ENCODE measurements around the gene TRAT1.
A peak's percentile ranks its signal among the peaks of the same experiment; 100 is the strongest.

Gene TRAT1

DNA sequence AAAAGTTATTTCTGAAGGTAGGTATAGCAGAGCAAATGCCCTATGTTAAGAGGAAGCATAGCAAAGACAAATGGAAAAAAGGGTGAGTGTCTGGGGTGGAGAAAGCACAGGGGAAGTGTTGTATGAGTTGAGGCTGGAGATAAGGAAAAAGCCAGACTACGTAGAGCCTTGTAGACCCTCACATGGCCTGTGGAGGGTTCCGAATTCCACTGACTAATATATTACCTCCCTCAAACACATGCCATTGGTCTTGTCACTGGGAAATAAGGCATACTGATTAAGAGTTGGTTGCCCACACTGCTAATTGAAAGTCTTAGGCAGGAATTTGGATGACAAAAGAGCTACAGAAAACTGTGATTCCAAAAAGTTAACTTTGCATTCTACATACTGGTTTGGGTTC lies 65.2 kb downstream of the TRAT1 start:
- Histone ChIP-seq H2AFZ (ENCODE audit: low read depth, low read length) (no peak overlapping the region), H3K36me3 (ENCODE audit: insufficient read depth, low read length) (no peaks in the 10 kb centered on the region), H3K4me1 (ENCODE audit: insufficient read depth, low read length) (peaks cover 7% of the 10 kb centered on the region), H3K27me3 (ENCODE audit: insufficient read depth, low read length, poor library complexity) (no peaks in the 10 kb centered on the region), H3K4me3 (ENCODE audit: low read depth in 1 of 2, low read length in 2 of 2) (no peak overlapping the region), H4K20me1 (ENCODE audit: insufficient read depth, low read length) (no peaks in the 10 kb centered on the region), H3K9me3 (ENCODE audit: insufficient read depth, low read length, severe bottlenecking) (no peaks in the 10 kb centered on the region), H3K27ac (ENCODE audit: low read length) (no peak overlapping the region), H3K4me2 (ENCODE audit: insufficient read depth, low read length) (no peak overlapping the region), H3K9ac (ENCODE audit: low read depth, low read length) (no peak overlapping the region), H3K79me2 (ENCODE audit: insufficient read depth, low read length) (no peaks in the 10 kb centered on the region)
- no peak for TF ChIP-seq EZH2 (IDR thresholded peaks at IDR 0.05; ENCODE audit: borderline replicate concordance, low read depth, low read length, severe bottlenecking)
- TF ChIP-seq, protein P1, sequence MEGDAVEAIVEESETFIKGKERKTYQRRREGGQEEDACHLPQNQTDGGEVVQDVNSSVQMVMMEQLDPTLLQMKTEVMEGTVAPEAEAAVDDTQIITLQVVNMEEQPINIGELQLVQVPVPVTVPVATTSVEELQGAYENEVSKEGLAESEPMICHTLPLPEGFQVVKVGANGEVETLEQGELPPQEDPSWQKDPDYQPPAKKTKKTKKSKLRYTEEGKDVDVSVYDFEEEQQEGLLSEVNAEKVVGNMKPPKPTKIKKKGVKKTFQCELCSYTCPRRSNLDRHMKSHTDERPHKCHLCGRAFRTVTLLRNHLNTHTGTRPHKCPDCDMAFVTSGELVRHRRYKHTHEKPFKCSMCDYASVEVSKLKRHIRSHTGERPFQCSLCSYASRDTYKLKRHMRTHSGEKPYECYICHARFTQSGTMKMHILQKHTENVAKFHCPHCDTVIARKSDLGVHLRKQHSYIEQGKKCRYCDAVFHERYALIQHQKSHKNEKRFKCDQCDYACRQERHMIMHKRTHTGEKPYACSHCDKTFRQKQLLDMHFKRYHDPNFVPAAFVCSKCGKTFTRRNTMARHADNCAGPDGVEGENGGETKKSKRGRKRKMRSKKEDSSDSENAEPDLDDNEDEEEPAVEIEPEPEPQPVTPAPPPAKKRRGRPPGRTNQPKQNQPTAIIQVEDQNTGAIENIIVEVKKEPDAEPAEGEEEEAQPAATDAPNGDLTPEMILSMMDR (IDR thresholded peaks at IDR 0.05; ENCODE audit: borderline replicate concordance, extremely low read depth, low read length, poor library complexity, severe bottlenecking): no peak
- ATAC-seq (ENCODE audit: insufficient read depth, low read depth) (no peak), DNase-seq (no peak)

DNA sequence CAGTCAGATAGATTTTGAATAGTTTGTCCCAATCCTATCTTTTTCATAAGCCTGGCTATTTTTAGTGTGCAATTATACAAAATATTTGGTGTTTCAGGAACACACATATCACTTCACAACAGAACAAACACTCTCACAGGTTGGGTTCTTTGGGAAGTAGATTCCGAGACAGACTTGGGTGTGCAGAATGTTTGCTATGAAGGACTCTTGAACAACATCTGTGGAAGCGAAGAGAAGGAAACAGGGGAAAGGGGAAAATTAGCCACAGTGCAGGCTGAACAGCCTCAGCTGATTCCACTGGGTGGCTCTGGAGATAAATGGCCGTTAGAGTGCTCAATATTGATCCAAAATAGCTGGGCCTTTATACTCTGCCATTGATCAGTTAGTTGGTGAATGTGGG lies 69.2 kb downstream of the TRAT1 start:
- H3K4me2 ChIP-seq (ENCODE audit: insufficient read depth, low read length): no peak overlapping the region
- H3K27ac ChIP-seq (ENCODE audit: low read length): no peak overlapping the region
- no peaks in the 10 kb centered on the region for H4K20me1 ChIP-seq (ENCODE audit: insufficient read depth, low read length)
- no peaks in the 10 kb centered on the region for H3K4me1 ChIP-seq (ENCODE audit: insufficient read depth, low read length)
- H3K27me3 ChIP-seq (ENCODE audit: insufficient read depth, low read length, poor library complexity): no peaks in the 10 kb centered on the region
- no peak overlapping the region for H3K9ac ChIP-seq (ENCODE audit: low read depth, low read length)
- H3K79me2 ChIP-seq (ENCODE audit: insufficient read depth, low read length): no peaks in the 10 kb centered on the region
- TF ChIP-seq EZH2 (IDR thresholded peaks at IDR 0.05; ENCODE audit: borderline replicate concordance, low read depth, low read length, severe bottlenecking): no peak
- TF ChIP-seq, protein P1 (IDR thresholded peaks at IDR 0.05; ENCODE audit: borderline replicate concordance, extremely low read depth, low read length, poor library complexity, severe bottlenecking): no peak
- H3K9me3 ChIP-seq (ENCODE audit: insufficient read depth, low read length, severe bottlenecking): no peaks in the 10 kb centered on the region
- DNase-seq (no peak), ATAC-seq (ENCODE audit: insufficient read depth, low read depth) (no peak)
- H2AFZ ChIP-seq (ENCODE audit: low read depth, low read length): no peak overlapping the region
- no peaks in the 10 kb centered on the region for H3K36me3 ChIP-seq (ENCODE audit: insufficient read depth, low read length)
- no peak overlapping the region for H3K4me3 ChIP-seq (ENCODE audit: low read depth in 1 of 2, low read length in 2 of 2)

DNA sequence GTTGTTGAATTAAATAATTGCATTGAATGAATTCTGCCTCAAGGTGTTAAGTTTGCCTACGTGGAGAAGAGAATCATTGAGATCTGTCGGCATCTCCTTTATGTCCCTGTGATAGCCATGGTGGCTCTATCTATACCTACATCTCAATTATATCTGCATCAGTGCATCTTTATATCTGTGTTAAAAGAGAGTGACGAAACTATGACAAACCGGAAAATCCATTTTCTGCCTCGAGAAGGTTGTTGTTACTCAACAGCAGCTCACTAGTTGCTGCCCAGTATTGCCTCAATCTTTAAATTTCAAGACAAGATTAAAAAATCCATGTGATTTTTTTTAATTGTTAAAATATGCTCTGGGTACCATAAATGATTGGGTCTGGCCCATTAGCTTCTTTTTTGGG lies 72.4 kb downstream of the TRAT1 start:
- H4K20me1 ChIP-seq (ENCODE audit: insufficient read depth, low read length): no peaks in the 10 kb centered on the region
- no peak for ATAC-seq (ENCODE audit: insufficient read depth, low read depth)
- H3K79me2 ChIP-seq (ENCODE audit: insufficient read depth, low read length): no peaks in the 10 kb centered on the region
- no peak for DNase-seq
- H3K4me1 ChIP-seq (ENCODE audit: insufficient read depth, low read length): no peaks in the 10 kb centered on the region
- no peak overlapping the region for H3K4me3 ChIP-seq (ENCODE audit: low read depth in 1 of 2, low read length in 2 of 2)
- no peaks in the 10 kb centered on the region for H3K9me3 ChIP-seq (ENCODE audit: insufficient read depth, low read length, severe bottlenecking)
- no peak overlapping the region for H3K4me2 ChIP-seq (ENCODE audit: insufficient read depth, low read length)
- no peak overlapping the region for H3K9ac ChIP-seq (ENCODE audit: low read depth, low read length)
- no peak overlapping the region for H3K27ac ChIP-seq (ENCODE audit: low read length)
- no peaks in the 10 kb centered on the region for H3K36me3 ChIP-seq (ENCODE audit: insufficient read depth, low read length)
- TF ChIP-seq, protein P1 (IDR thresholded peaks at IDR 0.05; ENCODE audit: borderline replicate concordance, extremely low read depth, low read length, poor library complexity, severe bottlenecking): no peak
- TF ChIP-seq EZH2 (IDR thresholded peaks at IDR 0.05; ENCODE audit: borderline replicate concordance, low read depth, low read length, severe bottlenecking): no peak
- no peaks in the 10 kb centered on the region for H3K27me3 ChIP-seq (ENCODE audit: insufficient read depth, low read length, poor library complexity)
- no peak overlapping the region for H2AFZ ChIP-seq (ENCODE audit: low read depth, low read length)

DNA sequence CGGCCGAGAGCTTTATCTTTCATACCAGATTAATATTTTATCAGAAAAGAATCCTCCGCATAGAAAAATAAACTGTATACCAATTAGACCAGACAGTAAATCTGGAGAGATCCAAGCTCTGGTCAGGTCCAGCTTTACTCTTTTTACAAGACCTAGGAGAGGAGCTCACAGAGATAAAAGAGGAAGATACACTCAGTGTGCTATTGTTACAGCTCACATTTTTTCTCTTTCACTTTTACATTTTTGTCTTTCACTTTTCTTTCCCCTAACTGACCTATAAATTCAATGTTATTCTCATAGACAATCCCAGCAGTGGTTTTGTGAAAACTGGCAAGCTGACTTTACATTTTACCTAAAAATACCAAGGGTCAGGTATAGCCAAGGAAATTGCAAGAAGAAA lies 75.3 kb downstream of the TRAT1 start:
- no peak overlapping the region for H3K27ac ChIP-seq (ENCODE audit: low read length)
- no peaks in the 10 kb centered on the region for H3K36me3 ChIP-seq (ENCODE audit: insufficient read depth, low read length)
- H3K4me2 ChIP-seq (ENCODE audit: insufficient read depth, low read length): no peak overlapping the region
- no peaks in the 10 kb centered on the region for H3K79me2 ChIP-seq (ENCODE audit: insufficient read depth, low read length)
- DNase-seq (no peak), ATAC-seq (ENCODE audit: insufficient read depth, low read depth) (peak; percentile 64)
- no peaks in the 10 kb centered on the region for H3K9me3 ChIP-seq (ENCODE audit: insufficient read depth, low read length, severe bottlenecking)
- H3K9ac ChIP-seq (ENCODE audit: low read depth, low read length): no peak overlapping the region
- TF ChIP-seq EZH2 (IDR thresholded peaks at IDR 0.05; ENCODE audit: borderline replicate concordance, low read depth, low read length, severe bottlenecking): no peak
- TF ChIP-seq, protein P1 (IDR thresholded peaks at IDR 0.05; ENCODE audit: borderline replicate concordance, extremely low read depth, low read length, poor library complexity, severe bottlenecking): no peak
- no peak overlapping the region for H3K4me3 ChIP-seq (ENCODE audit: low read depth in 1 of 2, low read length in 2 of 2)
- no peak overlapping the region for H2AFZ ChIP-seq (ENCODE audit: low read depth, low read length)
- no peaks in the 10 kb centered on the region for H3K27me3 ChIP-seq (ENCODE audit: insufficient read depth, low read length, poor library complexity)
- H3K4me1 ChIP-seq (ENCODE audit: insufficient read depth, low read length): peaks cover 4% of the 10 kb centered on the region; the same call in 1 of the 2 replicates
- H4K20me1 ChIP-seq (ENCODE audit: insufficient read depth, low read length): no peaks in the 10 kb centered on the region

Data from DND-41 (cell line).